Measurements from ENCODE around the gene PSORS1C2. TPM values are rescaled to one million over a fixed set of nuclear protein-coding genes. Genes with fewer than 3 reads are reported as not detected.
A peak's percentile ranks its signal among the peaks of the same experiment; 100 is the strongest.

Gene PSORS1C2
- total RNA-seq, 1 donor from 2014 or later = not detected

GRCh38 chr6:31140643-31141042, 1.8 kb upstream of the PSORS1C2 start:
- DNase-seq (ENCODE audit: low read depth) = no peak

DNA sequence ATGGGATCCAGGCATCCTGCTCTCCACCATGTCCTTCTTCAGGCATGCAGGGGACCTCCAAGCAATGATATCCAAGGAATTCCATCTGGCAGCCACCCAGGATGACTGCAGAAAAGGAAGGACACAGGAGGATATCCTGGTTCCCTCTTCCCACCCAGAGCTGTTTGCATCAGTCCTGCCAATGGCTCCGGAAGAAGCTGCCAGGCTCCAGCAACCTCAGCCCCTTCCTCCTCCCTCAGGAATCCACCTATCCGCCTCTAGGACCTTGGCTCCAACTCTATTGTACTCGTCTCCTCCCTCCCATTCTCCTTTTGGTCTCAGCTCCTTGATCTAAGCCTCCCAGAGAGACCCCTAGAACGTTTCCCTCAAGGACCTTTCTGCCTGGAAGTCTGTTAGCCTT, 733 bp upstream of the PSORS1C2 start:
- peak; percentile 51 for DNase-seq (ENCODE audit: low read depth)

DNA sequence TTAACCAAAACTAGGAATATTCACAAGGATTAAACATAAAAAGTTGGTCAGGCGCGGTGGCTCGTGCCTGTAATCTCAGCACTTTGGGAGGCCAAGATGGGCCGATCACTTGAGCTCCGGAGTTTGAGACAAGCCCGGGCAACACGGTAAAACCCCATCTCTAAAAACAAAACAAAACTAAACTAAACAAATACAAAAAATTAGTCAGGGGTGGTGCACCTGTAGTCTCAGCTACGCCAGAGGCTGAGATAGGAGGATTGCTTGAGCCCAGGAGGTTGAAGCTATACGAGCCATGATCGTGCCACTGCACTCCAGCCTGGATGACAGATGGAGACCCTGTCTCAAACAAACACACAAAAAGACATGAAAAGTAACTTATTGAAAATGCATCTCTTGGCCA, 3.2 kb downstream of the PSORS1C2 start:
- DNase-seq (ENCODE audit: low read depth) = no peak

DNA sequence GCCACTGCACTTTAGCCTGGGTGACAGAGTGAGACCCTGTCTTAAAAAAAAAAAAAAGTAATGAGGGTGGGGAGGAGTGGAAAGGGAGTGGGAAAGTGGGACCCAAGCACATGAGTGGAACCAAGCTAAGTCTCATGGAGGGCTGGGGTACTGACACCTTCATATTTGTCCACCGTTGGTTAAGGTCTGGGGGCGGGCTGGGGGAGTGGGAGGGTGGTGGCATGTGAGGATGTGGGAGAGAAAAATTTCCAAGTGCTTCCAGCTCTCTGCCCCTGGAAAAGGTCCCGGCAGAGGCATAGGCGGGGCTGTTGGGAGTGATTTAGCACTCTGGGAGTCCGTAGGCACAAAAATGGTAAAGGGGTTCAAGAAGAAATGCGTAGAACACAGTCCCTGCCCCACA, 6.1 kb downstream of the PSORS1C2 start:
- DNase-seq (ENCODE audit: low read depth) = no peak

- DNase-seq (ENCODE audit: low read depth) = no peak
These were observed 7.3 kb downstream of the PSORS1C2 start for GRCh38 chr6:31131595-31131994.

DNA sequence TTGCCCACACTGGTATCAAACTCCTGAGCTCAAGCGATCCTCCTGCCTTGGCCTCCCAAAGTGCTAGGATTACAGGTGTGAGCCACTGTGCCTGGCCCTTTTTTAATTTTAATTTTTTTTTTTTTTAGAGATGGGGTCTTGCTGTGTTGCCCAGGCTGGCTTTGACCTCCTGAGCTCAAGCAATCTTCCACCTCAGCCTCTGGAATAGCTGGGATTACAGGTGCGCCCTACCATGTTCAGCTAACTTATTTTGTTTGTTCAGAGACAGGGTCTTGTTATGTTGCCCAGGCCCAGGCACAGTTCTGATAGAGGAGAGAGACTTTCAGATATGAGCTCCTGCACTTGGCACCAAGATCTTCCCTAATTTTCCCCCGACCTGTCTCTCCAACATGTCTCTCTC, 8.1 kb downstream of the PSORS1C2 start:
- no peak for DNase-seq (ENCODE audit: low read depth)

GRCh38 chr6:31129130-31129529, 9.7 kb downstream of the PSORS1C2 start:
- no peak for DNase-seq (ENCODE audit: low read depth)

DNA sequence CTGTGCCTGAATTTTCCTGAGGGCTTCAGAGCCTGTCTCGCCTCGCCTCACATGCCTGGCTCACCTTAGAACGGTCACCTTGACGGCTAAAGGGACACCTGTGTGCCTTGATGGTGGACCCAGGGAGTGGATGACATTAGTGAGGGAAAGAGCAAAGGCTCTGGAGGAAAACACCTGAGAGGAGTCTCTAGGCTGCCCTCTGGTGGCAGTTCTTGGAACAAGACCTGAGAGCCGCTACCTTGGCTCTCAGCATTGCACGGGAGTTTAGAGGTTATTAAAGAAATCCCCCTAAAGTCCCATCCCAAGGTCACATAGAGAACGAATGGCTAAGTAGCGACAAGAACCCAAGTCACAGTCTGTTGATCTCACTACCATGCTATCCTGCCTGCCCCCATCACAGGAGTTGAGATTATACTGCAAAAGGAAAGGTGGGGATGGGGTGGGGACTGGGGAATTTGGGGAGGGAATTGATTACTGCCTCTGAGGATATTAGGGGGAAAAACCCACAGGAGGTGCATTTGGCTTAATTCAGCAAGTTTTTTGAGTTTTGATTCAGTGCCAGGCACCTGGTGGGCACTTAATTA, 10.7 kb downstream of the PSORS1C2 start:
- DNase-seq (ENCODE audit: low read depth) = peak; percentile 41

DNA sequence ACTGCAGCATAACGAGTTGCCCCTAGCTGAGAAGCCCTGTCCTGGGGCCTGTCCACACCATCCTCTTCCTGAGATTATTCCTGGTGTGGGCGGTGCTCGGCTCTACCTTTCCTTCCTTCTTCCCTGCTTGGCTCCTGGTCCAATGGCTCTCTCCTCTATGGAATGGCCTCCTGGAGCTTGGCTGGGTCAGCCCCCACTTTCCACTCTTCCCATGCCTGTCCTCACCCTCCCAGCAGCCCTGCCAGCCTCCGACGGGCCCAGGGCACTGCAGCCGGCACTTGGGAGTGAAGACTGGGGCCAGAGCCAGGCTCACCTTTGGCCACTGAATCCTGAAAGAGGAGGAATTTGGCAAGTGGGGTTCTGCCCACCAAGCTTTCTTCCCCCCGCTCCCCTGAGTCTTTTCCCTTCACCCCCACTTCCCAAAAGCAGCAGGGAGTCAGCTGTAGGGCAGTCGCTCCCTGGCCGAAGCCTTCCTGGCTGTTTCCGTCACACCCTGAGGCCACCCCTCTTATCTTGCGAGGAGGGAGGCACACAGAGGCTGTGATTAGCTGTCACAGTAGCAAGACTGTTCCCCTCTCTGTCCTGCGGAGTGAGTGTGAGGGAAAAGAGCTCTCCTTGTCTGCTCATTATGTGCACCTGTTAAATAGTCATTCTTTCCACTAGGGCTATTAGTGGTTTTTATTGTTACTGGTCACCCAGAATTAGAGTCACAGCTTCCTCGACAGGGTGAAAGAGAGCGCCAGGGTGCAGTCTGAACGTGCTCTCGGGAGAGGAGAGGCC, 12.3 kb downstream of the PSORS1C2 start:
- no peak for DNase-seq (ENCODE audit: low read depth)

- DNase-seq (ENCODE audit: low read depth) = peak; percentile 61
These were observed 13.1 kb downstream of the PSORS1C2 start for GRCh38 chr6:31125586-31126363.

- peak; percentile 80 for DNase-seq (ENCODE audit: low read depth)
These were observed 13.7 kb downstream of the PSORS1C2 start for GRCh38 chr6:31125162-31125561.

GRCh38 chr6:31122791-31123706, 15.8 kb downstream of the PSORS1C2 start:
- peak; percentile 92 for DNase-seq (ENCODE audit: low read depth)

- no peak for DNase-seq (ENCODE audit: low read depth)
These were observed 17.6 kb downstream of the PSORS1C2 start for GRCh38 chr6:31121131-31121790.

GRCh38 chr6:31120151-31120915, 18.5 kb downstream of the PSORS1C2 start, which contains the start of gene CDSN:
Gene CDSN (minus strand): TSS chr6:31120446. CDS start chr6:31120419, 27 bp downstream.
- DNase-seq (ENCODE audit: low read depth) = no peak

DNA sequence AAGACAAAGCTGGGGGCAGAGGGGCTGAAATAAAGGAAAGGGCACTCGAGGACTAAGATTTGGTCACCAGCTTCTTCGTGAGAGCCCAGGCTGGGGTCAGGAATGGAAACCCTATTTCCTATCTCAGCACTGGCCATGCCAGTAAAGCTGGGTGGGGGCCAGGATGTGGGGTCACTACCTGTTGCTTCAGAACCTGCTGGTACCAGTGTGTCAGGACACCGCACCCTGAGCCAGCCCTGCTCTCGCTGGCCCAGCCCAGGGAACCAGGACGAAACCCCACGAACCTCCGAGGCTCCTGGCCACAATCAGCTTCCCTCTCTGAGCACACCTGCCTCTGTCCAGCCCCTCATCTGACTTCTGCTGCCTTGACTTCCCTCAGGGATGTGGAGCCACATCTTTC, 20.7 kb downstream of the PSORS1C2 start:
- no peak for DNase-seq (ENCODE audit: low read depth)

DNA sequence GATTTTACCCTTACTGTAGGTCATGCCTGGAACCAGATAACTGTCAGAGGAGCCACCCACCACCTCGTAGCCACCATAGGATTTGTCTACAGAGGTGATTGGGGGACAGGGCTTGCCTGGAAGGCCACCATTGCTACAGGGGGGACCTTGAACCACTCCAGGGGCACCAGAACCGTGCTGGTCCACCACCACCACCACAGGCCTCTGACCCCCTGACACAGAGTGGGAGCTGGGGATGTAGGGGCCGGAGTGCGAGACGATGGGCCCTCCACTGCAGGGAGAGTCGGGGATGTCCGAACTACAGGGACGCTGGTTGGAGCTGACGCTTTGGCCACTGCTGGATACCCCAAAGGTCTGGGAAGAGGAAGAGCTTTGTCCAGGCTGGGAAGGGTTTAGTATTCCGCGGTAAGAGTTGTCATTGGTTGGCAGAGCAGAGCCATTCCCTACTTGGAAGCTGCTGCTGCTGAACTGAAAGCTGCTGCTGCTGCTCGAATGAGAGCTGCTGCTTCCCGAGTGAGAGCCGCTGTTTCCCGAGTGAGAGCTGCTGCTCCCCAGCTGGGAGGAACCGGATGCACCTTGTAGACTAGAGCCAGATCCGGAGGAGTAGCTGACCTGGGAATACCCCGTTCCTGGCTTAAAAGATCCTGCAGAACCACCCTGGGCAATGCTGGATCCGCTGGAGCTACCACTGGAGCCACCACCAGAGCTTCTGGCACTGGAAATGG, 22.0 kb downstream of the PSORS1C2 start:
- no peak for DNase-seq (ENCODE audit: low read depth)

DNA sequence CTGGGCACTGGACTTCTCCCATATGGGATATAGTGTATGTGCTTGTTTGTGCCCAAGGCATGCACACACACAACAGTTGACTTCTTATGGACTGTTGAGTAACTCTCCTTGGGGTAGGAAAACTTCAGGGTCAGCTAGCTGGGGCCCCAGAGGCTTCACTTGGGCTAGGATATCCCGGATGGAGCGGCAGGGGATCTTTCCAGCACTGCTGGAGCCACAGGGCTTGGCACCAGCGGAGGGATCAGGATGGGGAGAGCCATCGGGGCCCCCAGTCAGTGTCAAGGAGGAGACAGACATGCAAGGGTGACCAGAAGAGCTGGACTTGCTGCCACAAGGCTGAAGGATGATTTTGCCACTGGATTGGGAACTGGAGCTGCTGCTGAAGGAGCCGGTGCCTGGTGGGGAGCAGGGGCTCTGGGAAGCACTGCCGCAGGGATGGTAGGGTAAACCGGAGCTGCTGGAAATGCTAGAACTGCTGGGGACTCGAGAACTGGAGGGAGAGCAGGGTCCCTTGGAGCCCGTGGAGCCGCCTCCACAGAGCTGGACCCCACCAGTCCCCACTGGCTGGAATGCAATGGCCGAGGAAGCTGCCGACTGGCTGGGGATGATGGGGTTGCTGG, 22.8 kb downstream of the PSORS1C2 start:
- DNase-seq (ENCODE audit: low read depth) = no peak

DNA sequence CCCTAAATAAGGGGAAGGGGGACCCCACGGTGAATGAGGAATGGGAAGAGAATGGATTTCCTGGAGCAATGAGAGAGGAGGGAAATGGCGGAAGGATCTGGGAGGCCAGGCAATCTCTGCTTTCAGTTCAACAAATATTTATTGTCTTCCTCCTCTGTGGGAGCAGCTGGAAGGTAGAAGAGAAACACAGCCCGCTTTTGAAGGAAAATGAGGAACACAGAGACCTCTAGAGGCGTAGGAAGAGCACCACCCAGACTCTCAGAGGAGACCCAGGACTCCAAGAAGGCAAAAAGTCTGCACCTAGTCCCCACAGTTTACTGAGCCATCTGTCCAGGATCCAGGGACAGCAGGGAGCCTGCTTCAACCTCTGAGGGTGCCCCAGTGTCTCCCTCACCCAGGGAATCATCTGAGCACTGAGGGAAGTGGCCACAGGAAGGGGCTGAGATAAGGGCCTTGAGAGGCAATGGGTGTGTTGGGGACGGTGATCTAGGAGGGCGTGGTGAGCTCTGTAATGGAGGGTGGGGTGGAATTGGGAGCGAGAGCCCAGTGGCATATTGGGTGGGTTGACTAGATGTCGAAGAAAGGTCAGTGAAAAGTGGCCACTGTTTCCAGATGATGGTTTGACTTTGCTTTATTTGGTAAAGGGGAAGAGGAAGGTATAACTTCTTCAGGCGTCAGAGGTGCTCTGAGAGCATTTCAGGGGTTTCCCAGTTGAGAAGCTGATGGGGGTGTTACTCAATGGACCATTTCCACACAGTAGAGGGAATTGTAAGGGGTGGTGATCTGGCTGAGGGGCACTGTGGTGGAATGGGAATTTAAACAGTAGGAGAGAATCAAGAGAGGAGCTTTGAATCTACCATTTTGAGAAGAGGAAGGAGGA, 23.7 kb downstream of the PSORS1C2 start:
- DNase-seq (ENCODE audit: low read depth) = peak; percentile 58
